CD4-positive, alpha-beta T cell treated with Interleukin-12 subunit alpha and Interleukin-12 subunit beta, for 1 hour (primary cell): ENCODE measurements around the gene NIT2.

Source experiments
- DNase-seq: peaks from one replicate; pipeline ENCODE4 v3.0.0-alpha.2; 2020

The NIT2 gene

GRCh38 chr3:100399341-100400071 is 64.9 kb downstream of the NIT2 start:
- DNase-seq, result no peak

GRCh38 chr3:100400419-100400779 is 65.8 kb downstream of the NIT2 start:
- DNase-seq, result peak; percentile 32

GRCh38 chr3:100400780-100401673 is 66.5 kb downstream of the NIT2 start, which contains the start of the genes LNP1 and TOMM70:
TSS of gene LNP1 (plus strand) at chr3:100401539. CDS start at chr3:100429730, 28,191 bp downstream.
TSS of gene TOMM70 (minus strand) at chr3:100401089. CDS start at chr3:100400949, 140 bp downstream.
- DNase-seq, result peak; percentile 93

GRCh38 chr3:100401674-100402041 is 67.1 kb downstream of the NIT2 start:
- DNase-seq, result peak; percentile 60

- peak; percentile 1 for DNase-seq
Observed at GRCh38 chr3:100402256-100402655, 67.7 kb downstream of the NIT2 start.

- DNase-seq, result no peak
Observed at GRCh38 chr3:100402891-100403290, 68.3 kb downstream of the NIT2 start.

GRCh38 chr3:100403362-100404249 is 69.0 kb downstream of the NIT2 start:
- no peak for DNase-seq

- DNase-seq, result no peak
Observed at GRCh38 chr3:100404250-100404548, 69.6 kb downstream of the NIT2 start.

GRCh38 chr3:100407164-100407563 is 72.6 kb downstream of the NIT2 start:
- DNase-seq, result no peak

GRCh38 chr3:100407977-100408532 is 73.5 kb downstream of the NIT2 start:
- DNase-seq, result no peak
